Natural killer cell treated with Interleukin-12 subunit alpha and Interleukin-12 subunit beta and Interleukin-15 and Interleukin-18, amount 100 ng/mL, for 72 hours (primary cell): Measurements from ENCODE around the gene LBH. TPM values are rescaled to one million over a fixed set of nuclear protein-coding genes. Genes with fewer than 3 reads are reported as not detected.

Experiments used
- ATAC-seq, 2 donors: fragments of 150-1000 bp; cut with Tn5 transposase in 1 of 2; sonication (Bioruptor Pico), chemical (Tn5 transposase) in 1 of 2; 2 replicates each; pipeline ENCODE4 v1.10.0; 2021
- DNase-seq: peaks from one replicate; pipeline ENCODE4 v3.0.0; 2022; ENCODE audit warnings: low spot score
- H3K27ac Mint-ChIP-seq, 2 donors: 1 replicate in 1 of 2; 2 replicates in 1 of 2; pipeline ENCODE4 v1.8.0; 2022; ENCODE audit warnings: mixed read lengths in 2 of 2, mild to moderate bottlenecking in 1 of 2, moderate library complexity in 1 of 2
- H3K27me3 Mint-ChIP-seq, 2 donors: 1 replicate in 1 of 2; 2 replicates in 1 of 2; pipeline ENCODE4 v1.8.0; 2022; ENCODE audit warnings: mixed read lengths in 2 of 2
- H3K36me3 Mint-ChIP-seq: one replicate; pipeline ENCODE4 v1.8.0; 2022; ENCODE audit warnings: mixed read lengths
- H3K4me1 Mint-ChIP-seq, 2 donors: 1 replicate in 1 of 2; 2 replicates in 1 of 2; pipeline ENCODE4 v1.8.0; 2022; ENCODE audit warnings: low read depth in 2 of 2, mixed read lengths in 2 of 2, mild to moderate bottlenecking in 1 of 2
- H3K4me3 Mint-ChIP-seq: one replicate; pipeline ENCODE4 v1.8.0; 2022; ENCODE audit warnings: mixed read lengths
- H3K9me3 Mint-ChIP-seq: 2 replicates; pipeline ENCODE4 v1.8.0; 2022; ENCODE audit warnings: mixed read lengths
- total RNA-seq, 2 donors: library from RNA; stranded (reverse); gene quantifications; one replicate each; pipeline ENCODE4 v1.2.3, GENCODE V29; 2022

LBH gene
- total RNA-seq, 2 donors from 2014 or later = 206 to 1,155 TPM

GRCh38 chr2:30249354-30249753, 18.0 kb downstream of the LBH start:
- Mint-ChIP-seq H3K4me1 (peaks cover 54 to 55% of the 10 kb centered on the region in 2 donors), H3K4me3 (peak overlapping the region; percentile 13), H3K27me3 (no peaks in the 10 kb centered on the region), H3K36me3 (peaks cover 24% of the 10 kb centered on the region), H3K27ac (peak overlapping the region; percentile 70 to 85), H3K9me3 (no peaks in the 10 kb centered on the region)
- ATAC-seq (no peak), DNase-seq (no peak)

GRCh38 chr2:30250421-30250820, 19.1 kb downstream of the LBH start:
- peaks cover 24% of the 10 kb centered on the region for H3K36me3 Mint-ChIP-seq
- DNase-seq (no peak), ATAC-seq (no peak)
- H3K9me3 Mint-ChIP-seq = no peaks in the 10 kb centered on the region
- peaks cover 58 to 60% of the 10 kb centered on the region in 2 donors for H3K4me1 Mint-ChIP-seq
- peak overlapping the region; percentile 70 to 85 for H3K27ac Mint-ChIP-seq
- no peak overlapping the region for H3K4me3 Mint-ChIP-seq
- H3K27me3 Mint-ChIP-seq = no peaks in the 10 kb centered on the region

DNA sequence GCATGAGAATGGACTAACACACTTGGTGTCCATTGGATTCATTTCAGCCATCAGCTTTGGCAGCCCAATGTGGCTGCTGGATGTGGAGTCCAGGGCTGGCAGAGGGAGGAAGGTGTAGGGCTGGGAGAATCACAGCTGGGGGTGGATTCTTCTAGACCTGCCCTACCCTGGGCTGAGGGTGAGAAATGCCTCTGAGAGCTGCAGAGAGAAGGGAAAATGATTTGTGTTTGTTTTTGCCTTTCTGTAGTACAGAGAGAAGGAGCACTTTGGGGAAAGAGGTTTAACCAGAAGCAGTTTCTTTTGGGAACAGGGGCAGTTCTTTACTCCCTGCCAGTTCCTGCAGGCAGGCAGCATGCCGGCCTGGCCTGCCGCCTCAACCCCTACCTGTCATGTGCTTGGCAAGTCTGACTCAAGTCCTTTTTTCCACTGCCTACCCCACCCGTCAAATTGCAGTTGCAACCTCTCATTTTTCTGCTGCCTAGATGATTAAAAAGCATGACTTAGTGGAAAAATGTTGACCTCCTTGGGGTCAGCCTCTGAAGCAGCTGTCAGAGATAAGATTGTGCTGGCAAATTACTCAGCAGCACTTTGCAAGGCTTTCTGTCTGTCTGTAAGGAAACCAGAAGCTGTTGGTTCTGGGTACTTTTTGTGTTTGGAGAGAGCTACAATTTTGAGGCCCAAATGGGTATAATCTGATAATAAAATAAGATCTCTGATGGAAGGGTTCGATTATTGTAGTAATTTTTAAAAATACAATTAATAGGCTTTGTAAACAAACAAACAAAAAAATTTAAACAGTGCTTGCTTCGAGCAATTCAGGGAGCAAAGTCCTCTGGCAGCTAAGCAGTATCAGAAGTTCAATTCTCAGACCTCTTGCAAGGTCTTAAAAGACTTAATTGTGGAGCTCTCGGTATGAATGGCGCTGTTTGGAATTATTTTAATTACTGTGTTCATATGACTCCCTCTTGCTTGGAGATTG, 21.7 kb downstream of the LBH start:
- DNase-seq (no peak), ATAC-seq (peak; percentile 78 to 80)
- Mint-ChIP-seq H3K4me1 (peaks cover 65 to 72% of the 10 kb centered on the region in 2 donors), H3K27me3 (no peaks in the 10 kb centered on the region), H3K4me3 (peak overlapping the region; percentile 67), H3K9me3 (no peaks in the 10 kb centered on the region), H3K36me3 (peaks cover 19% of the 10 kb centered on the region), H3K27ac (peak overlapping the region; percentile 80 to 98)

GRCh38 chr2:30253873-30254684, 22.7 kb downstream of the LBH start:
- DNase-seq (no peak), ATAC-seq (no peak)
- Mint-ChIP-seq H3K36me3 (peaks cover 19% of the 10 kb centered on the region), H3K9me3 (no peaks in the 10 kb centered on the region), H3K27ac (peak overlapping the region; percentile 80 to 98), H3K27me3 (no peaks in the 10 kb centered on the region), H3K4me1 (peaks cover 63 to 72% of the 10 kb centered on the region in 2 donors), H3K4me3 (peak overlapping the region; percentile 67)

DNA sequence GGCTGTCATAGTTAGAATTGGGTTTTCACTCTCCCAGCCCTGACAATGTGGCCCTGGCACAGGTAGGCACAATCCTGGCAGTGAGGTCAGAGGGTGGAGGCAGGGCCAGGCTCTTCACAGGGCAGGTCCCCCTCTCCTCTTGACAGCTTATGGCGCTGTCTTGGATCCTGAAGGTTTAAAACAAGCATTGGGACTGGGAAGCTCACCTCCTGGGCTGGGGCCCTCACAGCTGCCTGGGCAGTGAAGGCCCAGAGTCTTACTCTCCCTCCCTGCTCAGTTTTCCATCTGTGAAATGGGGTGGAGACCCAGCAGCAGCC, 23.3 kb downstream of the LBH start:
- Mint-ChIP-seq H3K36me3 (peaks cover 20% of the 10 kb centered on the region), H3K4me3 (peak overlapping the region; percentile 4), H3K27ac (peak overlapping the region; percentile 77 to 98), H3K4me1 (peaks cover 62 to 71% of the 10 kb centered on the region in 2 donors), H3K27me3 (no peaks in the 10 kb centered on the region), H3K9me3 (no peaks in the 10 kb centered on the region)
- ATAC-seq (no peak), DNase-seq (no peak)

GRCh38 chr2:30255026-30255425, 23.7 kb downstream of the LBH start:
- Mint-ChIP-seq H3K36me3 (peaks cover 24% of the 10 kb centered on the region), H3K4me1 (peaks cover 64 to 71% of the 10 kb centered on the region in 2 donors), H3K9me3 (no peaks in the 10 kb centered on the region), H3K27me3 (no peaks in the 10 kb centered on the region), H3K27ac (peak overlapping the region; percentile 77 to 98), H3K4me3 (peak overlapping the region; percentile 49)
- no peak for DNase-seq
- no peak for ATAC-seq

DNA sequence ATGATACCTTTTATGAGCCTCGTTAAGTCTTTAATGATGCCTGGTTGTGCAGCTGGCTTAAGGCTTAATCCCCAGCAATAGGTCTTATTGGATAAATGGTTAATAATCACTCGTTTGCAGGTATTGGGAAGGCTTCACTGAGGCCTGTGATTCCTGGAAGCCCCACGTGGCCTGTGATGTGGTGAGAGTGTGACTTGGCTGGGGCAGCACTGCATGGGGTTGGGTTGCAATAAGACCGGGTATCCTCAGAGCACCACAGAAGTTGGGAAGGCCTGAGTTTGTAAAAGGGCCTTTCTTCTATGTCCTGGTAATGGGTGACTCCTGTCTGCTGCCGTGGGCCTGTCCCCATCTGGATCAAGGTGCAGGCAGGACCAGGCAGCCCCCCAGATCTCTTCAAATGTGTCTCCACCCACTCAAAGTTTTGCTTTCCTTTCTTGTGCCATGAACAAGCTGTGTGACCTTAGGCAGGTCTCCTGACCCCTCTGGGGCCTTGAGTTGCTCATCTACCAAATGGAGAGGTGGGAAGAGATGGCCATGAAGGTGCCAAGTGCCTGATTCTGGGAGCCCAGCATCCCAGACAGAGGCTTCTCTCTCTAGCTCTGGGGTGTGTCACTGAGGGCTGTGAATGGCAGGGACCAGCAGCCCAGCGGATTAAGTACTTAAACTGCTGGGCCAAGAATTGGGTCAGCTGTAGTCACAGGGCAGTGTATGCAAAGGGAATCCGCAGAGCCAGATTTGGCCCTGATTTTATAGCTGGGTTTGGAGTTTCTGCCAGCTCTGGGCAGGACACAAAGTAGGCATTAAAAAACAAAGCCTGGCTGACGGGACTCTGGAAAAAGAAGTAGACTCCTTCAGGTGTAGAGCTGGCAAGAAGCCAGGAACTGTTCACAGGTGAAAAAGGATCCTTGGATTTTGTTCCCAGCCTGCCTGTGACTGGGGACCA, 24.4 kb downstream of the LBH start:
- peaks cover 71 to 78% of the 10 kb centered on the region in 2 donors for H3K4me1 Mint-ChIP-seq
- H3K4me3 Mint-ChIP-seq = peak overlapping the region; percentile 49
- peak overlapping the region; percentile 77 to 98 for H3K27ac Mint-ChIP-seq
- no peaks in the 10 kb centered on the region for H3K27me3 Mint-ChIP-seq
- H3K9me3 Mint-ChIP-seq = peaks cover 5% of the 10 kb centered on the region
- H3K36me3 Mint-ChIP-seq = peaks cover 31% of the 10 kb centered on the region
- no peak for ATAC-seq
- no peak for DNase-seq

DNA sequence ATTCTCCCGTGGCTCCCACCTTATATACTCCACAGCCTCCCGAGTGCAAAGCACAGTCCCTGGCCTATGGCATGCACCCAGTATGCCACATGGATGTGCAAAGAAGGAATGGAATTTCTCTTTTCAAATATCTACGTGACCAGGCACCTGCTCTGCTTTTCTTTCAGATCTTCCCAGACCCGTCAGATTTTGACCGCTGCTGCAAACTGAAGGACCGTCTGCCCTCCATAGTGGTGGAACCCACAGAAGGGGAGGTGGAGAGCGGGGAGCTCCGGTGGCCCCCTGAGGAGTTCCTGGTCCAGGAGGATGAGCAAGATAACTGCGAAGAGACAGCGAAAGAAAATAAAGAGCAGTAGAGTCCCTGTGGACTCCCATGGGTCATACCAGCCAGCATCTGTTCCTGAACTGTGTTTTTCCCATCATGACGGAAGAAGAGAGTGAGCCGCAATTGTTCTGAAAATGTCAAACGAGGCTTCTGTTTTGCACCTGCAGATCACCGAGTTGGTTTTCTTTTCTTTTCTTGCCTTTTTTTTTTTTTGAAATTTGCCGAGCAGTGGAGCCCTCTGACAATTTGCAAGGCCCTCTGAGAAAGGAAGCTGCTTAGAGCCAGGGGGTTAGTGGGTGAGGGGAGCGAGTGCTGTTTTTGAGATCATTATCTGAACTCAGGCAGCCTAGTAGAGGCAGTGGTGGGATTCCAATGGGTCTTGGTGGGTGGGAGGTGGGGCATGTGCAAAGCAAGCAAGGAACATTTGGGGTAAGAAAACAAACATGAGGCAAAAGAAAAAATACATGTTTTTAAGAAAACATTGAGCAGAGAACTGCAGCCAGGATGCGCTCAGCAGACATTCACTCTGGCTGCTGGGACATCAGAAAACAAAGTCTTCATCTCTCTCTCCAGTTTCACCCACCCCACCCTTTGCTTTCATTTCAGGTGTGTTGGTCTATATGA, 26.2 kb downstream of the LBH start:
- Mint-ChIP-seq H3K36me3 (peaks cover 46% of the 10 kb centered on the region), H3K4me1 (peaks cover 77 to 82% of the 10 kb centered on the region in 2 donors), H3K27me3 (no peaks in the 10 kb centered on the region), H3K27ac (peak overlapping the region; percentile 51 to 98), H3K9me3 (peaks cover 10% of the 10 kb centered on the region), H3K4me3 (peak overlapping the region; percentile 7)
- no peak for ATAC-seq
- DNase-seq = no peak

DNA sequence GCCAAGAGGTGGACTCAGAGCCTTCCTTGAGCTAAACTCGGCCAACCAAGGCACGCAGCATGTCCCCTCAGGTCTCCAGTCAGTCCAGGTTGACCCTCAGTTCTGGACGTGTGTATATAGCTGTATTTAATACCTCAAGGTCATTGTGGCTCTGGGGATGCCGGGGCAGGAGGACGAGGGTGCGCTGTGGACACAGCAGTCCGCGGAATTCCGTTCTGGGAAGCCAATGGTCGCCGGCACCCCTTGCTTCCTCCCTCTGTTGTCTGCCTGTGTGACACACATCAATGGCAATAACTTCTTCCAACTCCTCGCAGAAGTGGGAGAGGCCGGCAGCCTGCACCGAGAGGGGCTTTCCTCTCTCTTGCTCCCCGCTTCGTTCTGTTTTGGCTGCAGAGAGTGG, 27.7 kb downstream of the LBH start:
- ATAC-seq = no peak
- Mint-ChIP-seq H3K9me3 (peaks cover 14% of the 10 kb centered on the region), H3K4me1 (peaks cover 69 to 80% of the 10 kb centered on the region in 2 donors), H3K4me3 (no peak overlapping the region), H3K27me3 (no peaks in the 10 kb centered on the region), H3K27ac (peak overlapping the region; percentile 97 to 98), H3K36me3 (peaks cover 50% of the 10 kb centered on the region)
- DNase-seq = no peak

DNA sequence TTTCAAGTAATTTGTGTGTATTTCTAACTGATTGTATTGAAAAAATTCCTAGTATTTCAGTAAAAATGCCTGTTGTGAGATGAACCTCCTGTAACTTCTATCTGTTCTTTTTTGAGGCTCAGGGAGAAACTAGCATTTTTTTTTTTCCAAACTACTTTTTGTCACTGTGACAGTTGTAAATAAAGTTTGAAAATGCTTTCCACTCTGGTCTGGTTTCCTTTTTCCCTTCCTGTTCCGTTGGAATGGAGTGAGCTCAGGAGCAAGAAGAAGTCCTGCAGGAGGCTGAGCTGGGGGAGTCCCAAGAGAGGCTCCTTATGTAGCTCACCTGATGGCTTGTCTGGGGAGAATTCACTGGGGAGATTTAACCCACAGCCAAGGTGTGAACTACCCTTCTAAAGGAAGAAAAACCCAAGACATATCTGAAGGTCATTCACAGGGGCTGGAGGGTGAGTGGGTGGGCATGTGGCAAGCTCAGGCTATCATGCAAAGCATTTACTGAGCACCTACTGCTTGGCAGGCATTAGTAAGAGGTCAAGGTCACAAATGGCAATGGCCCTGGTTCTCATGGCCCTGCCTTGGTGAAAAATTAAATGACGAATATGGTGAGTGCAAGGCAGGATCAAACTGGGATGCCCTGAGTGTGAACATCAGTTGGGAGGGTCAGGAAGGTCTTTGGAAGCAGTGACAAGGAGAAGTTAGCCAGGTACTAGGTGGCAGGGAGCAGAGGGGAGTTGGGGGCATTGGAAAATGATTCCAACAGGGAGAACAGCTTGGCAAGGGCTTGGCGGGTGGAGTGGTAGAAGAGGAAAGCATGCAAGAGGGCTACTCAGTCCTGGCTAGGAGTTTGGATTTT, 28.7 kb downstream of the LBH start:
- Mint-ChIP-seq H3K27ac (peak overlapping the region; percentile 97 to 98), H3K36me3 (peaks cover 50% of the 10 kb centered on the region), H3K4me1 (peaks cover 77 to 84% of the 10 kb centered on the region in 2 donors), H3K4me3 (peak overlapping the region; percentile 48), H3K27me3 (no peaks in the 10 kb centered on the region), H3K9me3 (peaks cover 14% of the 10 kb centered on the region)
- DNase-seq (no peak), ATAC-seq (no peak)

DNA sequence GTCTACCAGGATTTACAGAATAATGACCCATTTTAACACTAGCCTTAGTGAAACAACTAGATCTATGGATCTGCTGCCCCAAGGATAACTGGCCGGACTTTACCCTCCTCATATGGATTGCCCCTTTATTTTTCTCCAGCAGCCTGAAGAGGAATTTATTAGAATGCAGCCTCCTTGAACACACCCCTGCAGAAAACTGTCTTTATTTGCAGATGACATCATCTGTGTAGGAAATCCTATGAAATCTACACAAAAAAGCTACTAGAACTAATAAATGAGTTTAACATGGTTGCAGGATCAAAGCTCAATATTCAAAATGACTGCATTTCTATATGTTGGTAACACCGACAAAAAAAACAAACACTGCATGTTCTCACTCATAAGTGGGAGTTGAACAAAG, 29.6 kb downstream of the LBH start:
- no peak for ATAC-seq
- H3K9me3 Mint-ChIP-seq = peaks cover 14% of the 10 kb centered on the region
- peak overlapping the region; percentile 48 for H3K4me3 Mint-ChIP-seq
- peaks cover 50% of the 10 kb centered on the region for H3K36me3 Mint-ChIP-seq
- DNase-seq = no peak
- no peaks in the 10 kb centered on the region for H3K27me3 Mint-ChIP-seq
- H3K4me1 Mint-ChIP-seq = peaks cover 78 to 81% of the 10 kb centered on the region in 2 donors
- peak overlapping the region; percentile 97 to 98 for H3K27ac Mint-ChIP-seq
